Left colon (tissue), 2 donors: Measurements from ENCODE around the gene GADD45G. TPM values are rescaled to one million over a fixed set of nuclear protein-coding genes. Genes with fewer than 3 reads are reported as not detected.

ENCODE experiments used
- ATAC-seq: fragments of 200-7000 bp; cut with Tn5 transposase; one replicate; pipeline ENCODE4 v1.9.1; 2020; ENCODE audit warnings: mild to moderate bottlenecking, moderate library complexity
- DNase-seq, 2 donors: peaks; one replicate each; pipeline ENCODE4 v3.0.0-alpha.2; 2020
- intact Hi-C, 2 donors: fragments of 100-400 bp; cut with DNase I in 1 of 2; cut with micrococcal nuclease in 1 of 2; formaldehyde crosslinking; loops; one replicate each; pipeline versions ENCODE4 v1.11.2 to v1.14.0; 2022; cut with DNase I, micrococcal nuclease
- total RNA-seq, 2 donors: library from RNA; stranded (reverse); fragmentation: NEBNext Ultra II Directional; extraction: Animal tissue kit (Norgen Biotek cat#: 25700); gene quantifications; one replicate each; pipeline ENCODE4 v1.2.1, GENCODE V29; 2021
- donor health status: DM: no; HTN: no; CAD: no.
- donor health status: DM: yes; HTN: yes; CAD: no.

The GADD45G gene
- total RNA-seq, 2 donors from 2014 or later = 5.3 to 13.9 TPM

- DNase-seq = no peak
- ATAC-seq = no peak
- intact Hi-C loops = no loop called here
These were observed 35.1 kb downstream of the GADD45G start for GRCh38 chr9:89639961-89640360.

- intact Hi-C loops = no loop called here
- DNase-seq (no peak), ATAC-seq (no peak)
These were observed 35.5 kb downstream of the GADD45G start for GRCh38 chr9:89640361-89640760.

- no peak for DNase-seq
- no peak for ATAC-seq
- intact Hi-C loops = no loop called here
These were observed 36.0 kb downstream of the GADD45G start for GRCh38 chr9:89640801-89641200.

- ATAC-seq = no peak
- no peak for DNase-seq
- intact Hi-C loops = no loop called here
These were observed 37.2 kb downstream of the GADD45G start for GRCh38 chr9:89641980-89642379.

GRCh38 chr9:89642789-89643188 is 38.0 kb downstream of the GADD45G start:
- DNase-seq (no peak), ATAC-seq (no peak)
- intact Hi-C loops = no loop called here

- intact Hi-C loops = no loop called here
- DNase-seq = no peak
These were observed 41.6 kb downstream of the GADD45G start for GRCh38 chr9:89646189-89646939.

GRCh38 chr9:89647366-89648128 is 42.7 kb downstream of the GADD45G start:
- intact Hi-C loops = no loop called here
- ATAC-seq = no peak
- no peak for DNase-seq

More at GRCh38 chr9:89646189-89646939, 41.6 kb downstream of the GADD45G start:
- ATAC-seq = no peak

- ATAC-seq = no peak
- intact Hi-C loops = no loop called here
- DNase-seq = no peak
These were observed 43.6 kb downstream of the GADD45G start for GRCh38 chr9:89648247-89649000.

GRCh38 chr9:89649039-89649691 is 44.4 kb downstream of the GADD45G start:
- ATAC-seq = no peak
- intact Hi-C loops = no loop called here
- no peak for DNase-seq

GRCh38 chr9:89654025-89654662 is 49.3 kb downstream of the GADD45G start:
- no peak for DNase-seq
- intact Hi-C loops = no loop called here
- ATAC-seq = no peak

- ATAC-seq (no peak), DNase-seq (no peak)
- intact Hi-C loops = no loop called here
These were observed 50.5 kb downstream of the GADD45G start for GRCh38 chr9:89655056-89655989.

Other genes with a start within 250 kb of the GADD45G start
- 10 to 100 TPM; 18.9 to 21.2 TPM for gene SEMA4D, start 106.9 kb upstream of the GADD45G start, total RNA-seq